SJSA1 (cell line): ENCODE data around the gene KCND3. TPM values are rescaled to one million over a fixed set of nuclear protein-coding genes. Genes with fewer than 3 reads are reported as not detected.

Source experiments
- DNase-seq, 2 experiments: peaks; one replicate each; pipeline ENCODE4 v3.0.0-alpha.2; 2015 to 2020; ENCODE audit warnings: low spot score in 2 of 2, low read depth in 1 of 2
- H3K27ac ChIP-seq: fragments of 250-450 bp; sonication (Bioruptor Pico); 2 replicates; pipeline ENCODE4 v1.5.1; 2020; ENCODE audit warnings: mild to moderate bottlenecking, moderate library complexity
- H3K27me3 ChIP-seq: fragments of 250-450 bp; sonication (Bioruptor Pico); replicated peaks from 2 replicates; pipeline ENCODE4 v1.5.1; 2020; ENCODE audit warnings: mild to moderate bottlenecking, moderate library complexity
- H3K36me3 ChIP-seq: fragments of 250-450 bp; sonication (Bioruptor Pico); 2 replicates; pipeline ENCODE4 v1.5.1; 2020; ENCODE audit warnings: mild to moderate bottlenecking
- H3K4me1 ChIP-seq: fragments of 250-450 bp; sonication (Bioruptor Pico); replicated peaks from 2 replicates; pipeline ENCODE4 v1.6.1; 2021; ENCODE audit warnings: mild to moderate bottlenecking
- H3K4me3 ChIP-seq: fragments of 250-450 bp; sonication (Bioruptor Pico); 2 replicates; pipeline ENCODE4 v1.5.1; 2020; ENCODE audit warnings: mild to moderate bottlenecking
- H3K9me3 ChIP-seq: fragments of 250-450 bp; sonication (Bioruptor Pico); replicated peaks from 2 replicates; pipeline ENCODE4 v1.5.1; 2020; ENCODE audit warnings: mild to moderate bottlenecking
- total RNA-seq: library from RNA; depleted of rRNA; stranded (reverse); fragments of >200 nt; shearing (Covaris generic); gene quantifications from 2 replicates; pipeline ENCODE4 v1.2.3, GENCODE V29; 2014; rRNA removed

Gene KCND3
- total RNA-seq, 1 experiment from 2014 or later: not detected

GRCh38 chr1:111731956-111732355, 257.5 kb downstream of the KCND3 start:
- Histone ChIP-seq H3K9me3 (no peaks in the 10 kb centered on the region), H3K27ac (no peak overlapping the region), H3K4me1 (peaks cover 34% of the 10 kb centered on the region), H3K36me3 (peaks cover 20% of the 10 kb centered on the region; the same call in 1 of the 2 replicates), H3K27me3 (no peaks in the 10 kb centered on the region), H3K4me3 (no peak overlapping the region)
- no peak for DNase-seq

- H3K9me3 ChIP-seq: no peaks in the 10 kb centered on the region
- H3K4me3 ChIP-seq: no peak overlapping the region
- peaks cover 25% of the 10 kb centered on the region for H3K4me1 ChIP-seq
- no peaks in the 10 kb centered on the region for H3K27me3 ChIP-seq
- DNase-seq: no peak
- H3K36me3 ChIP-seq: peaks cover 22% of the 10 kb centered on the region; the same call in 1 of the 2 replicates
- H3K27ac ChIP-seq: no peak overlapping the region
Observed at GRCh38 chr1:111730706-111731105, 258.8 kb downstream of the KCND3 start.

DNA sequence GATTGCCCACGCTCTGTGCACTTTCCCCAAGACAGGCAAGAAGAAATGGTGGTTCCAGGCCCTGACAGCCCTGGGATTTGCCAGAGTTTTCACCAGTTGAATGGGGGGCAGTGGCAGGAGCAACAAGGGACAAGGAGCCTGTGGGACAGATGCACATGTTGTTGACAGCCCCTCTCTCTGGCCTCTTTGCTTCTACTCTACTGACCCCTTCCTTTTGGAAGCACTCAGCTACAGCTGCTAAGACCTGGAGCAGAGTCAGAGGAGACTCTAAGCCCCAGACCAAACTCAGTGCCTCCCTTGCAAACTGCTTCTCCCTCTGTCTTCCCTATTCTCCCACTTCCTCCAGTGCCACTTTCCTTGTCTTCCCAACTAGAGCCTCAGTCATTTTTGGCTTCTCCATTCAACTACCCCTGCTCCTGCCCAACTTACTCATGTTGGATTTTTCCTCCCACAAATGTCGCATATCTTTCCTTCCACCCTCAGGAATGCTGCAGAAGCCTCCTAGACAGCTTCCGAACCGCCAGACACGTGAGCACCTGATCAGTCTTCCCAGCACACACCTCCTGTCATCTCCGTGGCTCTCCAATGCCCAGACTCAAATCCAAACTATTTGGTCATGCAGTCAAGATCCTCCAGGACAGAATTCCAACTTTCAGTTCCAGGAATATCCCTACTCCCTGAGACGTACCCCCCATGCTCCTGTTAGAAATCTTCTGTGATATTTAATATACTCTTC, 259.4 kb downstream of the KCND3 start:
- no peaks in the 10 kb centered on the region for H3K9me3 ChIP-seq
- H3K36me3 ChIP-seq: peaks cover 16% of the 10 kb centered on the region; the same call in 1 of the 2 replicates
- no peaks in the 10 kb centered on the region for H3K27me3 ChIP-seq
- peaks cover 25% of the 10 kb centered on the region for H3K4me1 ChIP-seq
- H3K27ac ChIP-seq: no peak overlapping the region
- no peak for DNase-seq
- no peak overlapping the region for H3K4me3 ChIP-seq

GRCh38 chr1:111729271-111729921, 260.1 kb downstream of the KCND3 start:
- Histone ChIP-seq H3K4me3 (no peak overlapping the region), H3K9me3 (no peaks in the 10 kb centered on the region), H3K36me3 (peaks cover 15% of the 10 kb centered on the region), H3K27me3 (no peaks in the 10 kb centered on the region), H3K4me1 (peaks cover 27% of the 10 kb centered on the region), H3K27ac (no peak overlapping the region)
- no peak for DNase-seq

GRCh38 chr1:111727056-111727455, 262.4 kb downstream of the KCND3 start:
- no peak for DNase-seq
- Histone ChIP-seq H3K4me1 (peaks cover 23% of the 10 kb centered on the region), H3K27me3 (no peaks in the 10 kb centered on the region), H3K4me3 (no peak overlapping the region), H3K9me3 (no peaks in the 10 kb centered on the region), H3K36me3 (peaks cover 21% of the 10 kb centered on the region), H3K27ac (no peak overlapping the region)

DNA sequence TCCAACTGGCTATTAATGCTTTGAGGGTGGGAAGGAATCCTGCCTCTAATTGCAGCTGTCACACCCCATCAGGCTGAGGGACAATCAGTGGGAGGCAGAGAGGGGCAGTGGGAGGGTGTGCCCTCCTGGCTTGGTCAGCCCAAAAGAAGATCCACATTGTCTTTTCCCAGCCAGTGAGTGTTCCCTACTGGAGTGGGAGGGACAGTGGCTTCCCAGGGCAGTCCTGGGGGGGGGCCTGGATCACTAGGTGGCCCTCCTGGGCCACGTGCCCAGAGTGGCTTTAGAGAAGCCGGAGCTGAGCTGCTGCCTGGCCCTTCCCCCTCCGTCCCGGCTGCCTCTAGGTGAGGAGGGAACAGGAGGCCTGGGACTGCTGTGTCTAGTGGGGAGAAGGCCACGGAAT, 264.3 kb downstream of the KCND3 start:
- Histone ChIP-seq H3K27ac (no peak overlapping the region), H3K4me3 (no peak overlapping the region), H3K27me3 (no peaks in the 10 kb centered on the region), H3K36me3 (peaks cover 19% of the 10 kb centered on the region), H3K4me1 (peaks cover 41% of the 10 kb centered on the region), H3K9me3 (no peaks in the 10 kb centered on the region)
- DNase-seq: no peak

DNA sequence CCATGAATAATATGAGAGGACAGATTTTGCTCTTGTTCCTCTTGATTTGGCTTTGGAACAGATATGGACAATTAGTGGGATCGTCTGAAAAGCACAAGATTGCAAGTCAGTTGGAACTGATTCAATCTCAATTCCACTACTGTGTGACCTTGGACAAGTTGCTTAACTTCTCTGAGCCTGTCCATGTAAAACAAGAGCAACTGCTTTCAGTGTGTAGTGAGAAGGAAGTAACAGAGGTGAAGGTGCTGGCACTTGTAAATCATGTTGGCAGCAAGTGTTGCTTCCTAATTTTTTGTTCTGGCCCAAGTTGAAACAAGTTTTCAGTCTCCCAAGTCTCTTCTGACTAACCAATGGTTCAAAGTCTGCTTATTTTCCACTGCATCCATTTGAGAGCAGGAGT, 265.6 kb downstream of the KCND3 start:
- H3K4me3 ChIP-seq: no peak overlapping the region
- H3K27me3 ChIP-seq: no peaks in the 10 kb centered on the region
- no peaks in the 10 kb centered on the region for H3K9me3 ChIP-seq
- peaks cover 55% of the 10 kb centered on the region for H3K4me1 ChIP-seq
- no peak overlapping the region for H3K27ac ChIP-seq
- H3K36me3 ChIP-seq: peaks cover 17% of the 10 kb centered on the region
- no peak for DNase-seq

GRCh38 chr1:111723091-111723806, 266.2 kb downstream of the KCND3 start:
- no peak for DNase-seq
- Histone ChIP-seq H3K4me3 (no peak overlapping the region), H3K9me3 (no peaks in the 10 kb centered on the region), H3K36me3 (peaks cover 17% of the 10 kb centered on the region), H3K27me3 (no peaks in the 10 kb centered on the region), H3K4me1 (peaks cover 56% of the 10 kb centered on the region), H3K27ac (no peak overlapping the region)

GRCh38 chr1:111720977-111721786, 268.3 kb downstream of the KCND3 start:
- Histone ChIP-seq H3K9me3 (no peaks in the 10 kb centered on the region), H3K36me3 (peaks cover 6% of the 10 kb centered on the region; the same call in 1 of the 2 replicates), H3K4me1 (peaks cover 56% of the 10 kb centered on the region), H3K27ac (peak overlapping the region; percentile 88), H3K4me3 (no peak overlapping the region), H3K27me3 (no peaks in the 10 kb centered on the region)
- DNase-seq: no peak

Other genes with a start within 250 kb of the KCND3 start
- 22.8 and 37.8 TPM in 2 replicates for gene DDX20, start 233.8 kb downstream of the KCND3 start, total RNA-seq